Measurements from ENCODE around the gene TMEM266.

Gene TMEM266

DNA sequence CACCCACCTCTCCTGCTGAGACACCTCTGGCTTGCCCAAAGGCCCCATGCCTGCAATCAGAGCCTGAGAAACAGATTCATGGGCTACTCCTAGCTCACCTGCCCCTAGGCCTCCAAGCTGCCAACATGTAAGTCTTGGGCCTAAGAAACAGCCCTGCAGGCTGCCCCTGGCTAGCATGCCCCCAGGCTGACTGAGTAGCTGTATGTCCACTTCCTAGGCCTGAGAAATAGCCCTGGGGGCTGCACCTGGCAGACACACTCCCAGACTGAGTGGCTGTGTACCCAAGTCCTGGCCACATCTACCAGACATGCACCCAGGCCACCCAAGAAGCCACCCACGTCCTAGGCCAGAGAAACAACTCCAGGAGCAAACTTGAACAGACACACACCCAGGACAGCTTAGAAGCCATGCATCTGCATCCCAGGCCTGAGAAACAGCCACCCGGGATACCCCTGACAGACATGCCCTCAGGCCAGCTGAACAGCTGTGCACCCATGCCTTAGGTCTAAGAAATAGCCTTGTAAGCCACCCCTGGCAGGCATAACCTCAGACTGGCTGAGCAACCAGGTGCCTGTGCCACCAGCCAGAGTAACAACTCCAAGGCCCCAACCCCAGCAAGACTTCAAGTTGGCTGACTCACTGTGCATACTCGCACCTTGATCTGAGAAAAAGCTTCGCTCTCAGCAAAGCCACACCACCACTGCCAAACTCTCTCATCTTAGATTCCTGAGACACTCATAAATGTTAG, 35.6 kb upstream of the TMEM266 start:
- no peak overlapping the region for H2BK120ac ChIP-seq (ENCODE audit: low read depth, low read length)
- peak overlapping the region; percentile 88 for H2BK5ac ChIP-seq (ENCODE audit: low read length)
- H3K9me3 ChIP-seq (replicated peaks in 1 of 2; ENCODE audit: control insufficient read depth in 2 of 2, insufficient read depth in 1 of 2, low read depth in 1 of 2, low read length in 2 of 2) = no peaks in the 10 kb centered on the region
- H2BK12ac ChIP-seq (ENCODE audit: low read length) = no peak overlapping the region
- DNase-seq (ENCODE audit: low spot score) = no peak
- no peak overlapping the region for H3K4ac ChIP-seq (ENCODE audit: low read length)
- no peak overlapping the region for H4K8ac ChIP-seq (ENCODE audit: low read depth, low read length)
- H3K9ac ChIP-seq (ENCODE audit: low read depth, low read length, poor library complexity) = no peak overlapping the region
- H3K27ac ChIP-seq (replicated peaks; ENCODE audit: low read length) = no peak overlapping the region
- no peaks in the 10 kb centered on the region for H3K27me3 ChIP-seq (ENCODE audit: control insufficient read depth in 3 of 3, insufficient read depth in 3 of 3, low read depth in 1 of 3, low read length in 3 of 3)
- no peak overlapping the region for H3K4me2 ChIP-seq (ENCODE audit: insufficient read depth, low read length, poor library complexity, severe bottlenecking)
- no peaks in the 10 kb centered on the region for H3K79me1 ChIP-seq (ENCODE audit: low read depth, low read length)
- H2AK5ac ChIP-seq (ENCODE audit: low read depth, low read length) = peak overlapping the region; percentile 63
- no peak overlapping the region for H2BK15ac ChIP-seq (ENCODE audit: low read length)
- H3K36me3 ChIP-seq (replicated peaks in 1 of 2; ENCODE audit: control insufficient read depth in 2 of 2, insufficient read depth in 2 of 2, low read length in 2 of 2) = no peaks in the 10 kb centered on the region
- H3K4me1 ChIP-seq (ENCODE audit: control insufficient read depth in 2 of 2, insufficient read depth in 1 of 2, low read depth in 1 of 2, low read length in 2 of 2) = peaks cover 0 to 2% of the 10 kb centered on the region in 2 donors
- H3K4me3 ChIP-seq (ENCODE audit: low read length in 2 of 2) = no peak overlapping the region
- WGBS, 2 donors (ENCODE audit: extremely low coverage in 2 of 2, insufficient read length in 2 of 2, insufficient replicate concordance in 1 of 2) = no CpG with 5 or more reads among the region's 4 CpGs
- H2AFZ ChIP-seq (ENCODE audit: low read length) = no peak overlapping the region
- H3K23ac ChIP-seq (ENCODE audit: low read depth, low read length, poor library complexity) = no peak overlapping the region
- H3K14ac ChIP-seq (ENCODE audit: low read length) = no peak overlapping the region
- H3K18ac ChIP-seq (ENCODE audit: low read length) = no peak overlapping the region
- no peak overlapping the region for H4K91ac ChIP-seq (ENCODE audit: low read depth, low read length, poor library complexity)

GRCh38 chr15:76032046-76032445, 27.7 kb upstream of the TMEM266 start:
- no peak overlapping the region for H2BK12ac ChIP-seq (ENCODE audit: low read length)
- H3K27me3 ChIP-seq (ENCODE audit: control insufficient read depth in 3 of 3, insufficient read depth in 3 of 3, low read depth in 1 of 3, low read length in 3 of 3) = peaks cover 0 to 5% (median 0%) of the 10 kb centered on the region in 3 experiments
- DNase-seq (ENCODE audit: low spot score) = no peak
- H2BK120ac ChIP-seq (ENCODE audit: low read depth, low read length) = no peak overlapping the region
- H2AK5ac ChIP-seq (ENCODE audit: low read depth, low read length) = no peak overlapping the region
- no peak overlapping the region for H4K91ac ChIP-seq (ENCODE audit: low read depth, low read length, poor library complexity)
- H3K36me3 ChIP-seq (replicated peaks in 1 of 2; ENCODE audit: control insufficient read depth in 2 of 2, insufficient read depth in 2 of 2, low read length in 2 of 2) = no peaks in the 10 kb centered on the region
- H2BK5ac ChIP-seq (ENCODE audit: low read length) = no peak overlapping the region
- peaks cover 0 to 10% of the 10 kb centered on the region in 2 donors for H3K4me1 ChIP-seq (ENCODE audit: control insufficient read depth in 2 of 2, insufficient read depth in 1 of 2, low read depth in 1 of 2, low read length in 2 of 2)
- H3K27ac ChIP-seq (replicated peaks; ENCODE audit: low read length) = no peak overlapping the region
- no peak overlapping the region for H2AFZ ChIP-seq (ENCODE audit: low read length)
- H3K14ac ChIP-seq (ENCODE audit: low read length) = no peak overlapping the region
- no peak overlapping the region for H3K4me3 ChIP-seq (ENCODE audit: low read length in 2 of 2)
- no peak overlapping the region for H3K4me2 ChIP-seq (ENCODE audit: insufficient read depth, low read length, poor library complexity, severe bottlenecking)
- no peak overlapping the region for H3K9ac ChIP-seq (ENCODE audit: low read depth, low read length, poor library complexity)
- H3K23ac ChIP-seq (ENCODE audit: low read depth, low read length, poor library complexity) = no peak overlapping the region
- H4K8ac ChIP-seq (ENCODE audit: low read depth, low read length) = no peak overlapping the region
- no peaks in the 10 kb centered on the region for H3K9me3 ChIP-seq (replicated peaks in 1 of 2; ENCODE audit: control insufficient read depth in 2 of 2, insufficient read depth in 1 of 2, low read depth in 1 of 2, low read length in 2 of 2)
- WGBS, 2 donors (ENCODE audit: extremely low coverage in 2 of 2, insufficient read length in 2 of 2, insufficient replicate concordance in 1 of 2) = no CpG with 5 or more reads among the region's 1 CpG
- H3K18ac ChIP-seq (ENCODE audit: low read length) = no peak overlapping the region
- H3K4ac ChIP-seq (ENCODE audit: low read length) = no peak overlapping the region
- H2BK15ac ChIP-seq (ENCODE audit: low read length) = no peak overlapping the region
- H3K79me1 ChIP-seq (ENCODE audit: low read depth, low read length) = no peaks in the 10 kb centered on the region

GRCh38 chr15:76033438-76033837, 26.3 kb upstream of the TMEM266 start:
- no peak overlapping the region for H3K4me3 ChIP-seq (ENCODE audit: low read length in 2 of 2)
- H4K91ac ChIP-seq (ENCODE audit: low read depth, low read length, poor library complexity) = no peak overlapping the region
- H3K14ac ChIP-seq (ENCODE audit: low read length) = no peak overlapping the region
- no peak overlapping the region for H2BK120ac ChIP-seq (ENCODE audit: low read depth, low read length)
- H2AK5ac ChIP-seq (ENCODE audit: low read depth, low read length) = no peak overlapping the region
- no peak overlapping the region for H3K9ac ChIP-seq (ENCODE audit: low read depth, low read length, poor library complexity)
- H2BK5ac ChIP-seq (ENCODE audit: low read length) = no peak overlapping the region
- peaks cover 0 to 5% (median 0%) of the 10 kb centered on the region in 3 experiments for H3K27me3 ChIP-seq (ENCODE audit: control insufficient read depth in 3 of 3, insufficient read depth in 3 of 3, low read depth in 1 of 3, low read length in 3 of 3)
- H3K27ac ChIP-seq (replicated peaks; ENCODE audit: low read length) = no peak overlapping the region
- peaks cover 0 to 10% of the 10 kb centered on the region in 2 donors for H3K4me1 ChIP-seq (ENCODE audit: control insufficient read depth in 2 of 2, insufficient read depth in 1 of 2, low read depth in 1 of 2, low read length in 2 of 2)
- H4K8ac ChIP-seq (ENCODE audit: low read depth, low read length) = no peak overlapping the region
- WGBS, 2 donors (ENCODE audit: extremely low coverage in 2 of 2, insufficient read length in 2 of 2, insufficient replicate concordance in 1 of 2) = no CpG with 5 or more reads among the region's 1 CpG
- no peak overlapping the region for H3K23ac ChIP-seq (ENCODE audit: low read depth, low read length, poor library complexity)
- H3K4ac ChIP-seq (ENCODE audit: low read length) = no peak overlapping the region
- DNase-seq (ENCODE audit: low spot score) = no peak
- no peaks in the 10 kb centered on the region for H3K9me3 ChIP-seq (replicated peaks in 1 of 2; ENCODE audit: control insufficient read depth in 2 of 2, insufficient read depth in 1 of 2, low read depth in 1 of 2, low read length in 2 of 2)
- no peak overlapping the region for H2BK15ac ChIP-seq (ENCODE audit: low read length)
- H2AFZ ChIP-seq (ENCODE audit: low read length) = no peak overlapping the region
- no peak overlapping the region for H3K18ac ChIP-seq (ENCODE audit: low read length)
- no peak overlapping the region for H2BK12ac ChIP-seq (ENCODE audit: low read length)
- H3K4me2 ChIP-seq (ENCODE audit: insufficient read depth, low read length, poor library complexity, severe bottlenecking) = no peak overlapping the region
- no peaks in the 10 kb centered on the region for H3K36me3 ChIP-seq (replicated peaks in 1 of 2; ENCODE audit: control insufficient read depth in 2 of 2, insufficient read depth in 2 of 2, low read length in 2 of 2)
- no peaks in the 10 kb centered on the region for H3K79me1 ChIP-seq (ENCODE audit: low read depth, low read length)

- Histone ChIP-seq H3K36me3 (replicated peaks in 1 of 2; ENCODE audit: control insufficient read depth in 2 of 2, insufficient read depth in 2 of 2, low read length in 2 of 2) (no peaks in the 10 kb centered on the region), H2BK12ac (ENCODE audit: low read length) (no peak overlapping the region), H3K4me1 (ENCODE audit: control insufficient read depth in 2 of 2, insufficient read depth in 1 of 2, low read depth in 1 of 2, low read length in 2 of 2) (peaks cover 0 to 10% of the 10 kb centered on the region in 2 donors), H3K4me2 (ENCODE audit: insufficient read depth, low read length, poor library complexity, severe bottlenecking) (no peak overlapping the region), H2AFZ (ENCODE audit: low read length) (no peak overlapping the region), H3K23ac (ENCODE audit: low read depth, low read length, poor library complexity) (no peak overlapping the region), H4K91ac (ENCODE audit: low read depth, low read length, poor library complexity) (no peak overlapping the region), H2AK5ac (ENCODE audit: low read depth, low read length) (no peak overlapping the region), H3K9ac (ENCODE audit: low read depth, low read length, poor library complexity) (no peak overlapping the region), H4K8ac (ENCODE audit: low read depth, low read length) (no peak overlapping the region), H2BK120ac (ENCODE audit: low read depth, low read length) (no peak overlapping the region), H2BK15ac (ENCODE audit: low read length) (no peak overlapping the region), H2BK5ac (ENCODE audit: low read length) (no peak overlapping the region), H3K4me3 (ENCODE audit: low read length in 2 of 2) (no peak overlapping the region), H3K9me3 (replicated peaks in 1 of 2; ENCODE audit: control insufficient read depth in 2 of 2, insufficient read depth in 1 of 2, low read depth in 1 of 2, low read length in 2 of 2) (no peaks in the 10 kb centered on the region), H3K4ac (ENCODE audit: low read length) (no peak overlapping the region), H3K27me3 (ENCODE audit: control insufficient read depth in 3 of 3, insufficient read depth in 3 of 3, low read depth in 1 of 3, low read length in 3 of 3) (peaks cover 0 to 5% (median 0%) of the 10 kb centered on the region in 3 experiments), H3K27ac (replicated peaks; ENCODE audit: low read length) (no peak overlapping the region), H3K79me1 (ENCODE audit: low read depth, low read length) (no peaks in the 10 kb centered on the region), H3K18ac (ENCODE audit: low read length) (no peak overlapping the region), H3K14ac (ENCODE audit: low read length) (no peak overlapping the region)
- DNase-seq (ENCODE audit: low spot score) = no peak
- no CpG with 5 or more reads among the region's 2 CpGs for WGBS, 2 donors (ENCODE audit: extremely low coverage in 2 of 2, insufficient read length in 2 of 2, insufficient replicate concordance in 1 of 2)
Measured at GRCh38 chr15:76034111-76034510, 25.7 kb upstream of the TMEM266 start.

All from neuronal stem cell (in vitro differentiated cells).